ENCODE measurements around the gene NTM.
"Not testable (repeated sequence)": the region's sequence is repeated elsewhere in the genome, so short reads cannot be mapped to it uniquely, and the experiment has no call there.

Gene NTM

DNA sequence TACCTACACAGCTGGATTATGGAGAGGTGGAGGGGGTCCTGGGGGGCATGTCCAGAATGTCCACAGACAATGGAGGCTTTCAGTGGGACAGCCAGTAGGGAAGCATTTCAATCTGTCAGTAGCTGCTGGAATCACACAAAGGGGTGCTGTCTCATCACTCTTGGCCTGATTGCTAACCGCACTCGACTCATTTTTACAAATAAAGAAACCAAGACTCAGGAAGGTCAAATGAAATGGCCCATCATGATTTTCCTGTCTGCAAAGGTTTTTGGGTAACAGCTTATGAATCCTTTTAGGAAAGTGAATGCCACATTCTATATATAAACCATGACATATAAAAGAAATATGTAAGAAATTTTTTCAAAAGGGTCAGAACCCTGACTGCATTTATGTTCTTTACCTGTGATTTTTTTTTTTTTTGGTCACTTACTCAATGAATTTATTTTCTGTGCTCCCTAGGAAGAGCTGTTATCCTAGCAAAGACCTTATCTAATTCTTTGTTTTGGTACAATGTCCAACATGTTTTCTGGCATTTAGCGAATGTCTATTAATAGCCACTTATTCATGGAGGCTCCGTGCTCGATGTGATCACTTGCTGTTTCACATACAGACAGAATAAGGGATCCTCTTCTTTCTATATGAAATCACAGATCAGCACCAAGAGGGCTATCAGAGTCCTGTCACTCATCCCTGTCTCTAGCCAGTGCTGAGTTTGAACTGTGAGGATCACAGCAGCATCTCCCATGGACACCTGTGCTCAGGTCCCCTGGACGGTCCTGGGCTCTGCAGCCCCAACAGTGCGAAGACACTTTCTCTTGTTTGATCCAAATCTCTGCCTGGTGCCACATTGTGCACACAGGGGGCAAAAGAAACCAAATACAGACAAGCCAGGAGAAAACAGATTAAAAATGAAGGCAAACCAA lies 979.7 kb downstream of the NTM start:
- DNase-seq = no peak

DNA sequence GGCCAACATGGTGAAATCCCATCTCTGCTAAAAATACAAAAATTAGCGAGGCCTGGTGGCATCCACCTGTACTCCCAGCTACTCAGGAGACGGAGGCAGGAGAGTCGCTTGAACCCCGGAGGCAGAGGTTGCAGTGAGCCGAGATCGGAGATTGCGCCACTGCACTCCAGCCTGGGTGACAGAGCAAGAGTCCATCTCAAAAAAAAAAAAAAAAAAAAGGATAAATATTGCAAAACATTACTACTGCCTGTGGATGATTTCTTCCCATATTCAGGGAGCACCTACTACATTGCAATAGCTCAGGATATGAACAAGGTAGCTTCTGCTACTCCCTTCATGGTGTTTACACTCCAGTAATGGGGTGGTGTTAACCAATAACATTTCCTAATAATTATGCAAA lies 980.6 kb downstream of the NTM start:
- no peak for DNase-seq

DNA sequence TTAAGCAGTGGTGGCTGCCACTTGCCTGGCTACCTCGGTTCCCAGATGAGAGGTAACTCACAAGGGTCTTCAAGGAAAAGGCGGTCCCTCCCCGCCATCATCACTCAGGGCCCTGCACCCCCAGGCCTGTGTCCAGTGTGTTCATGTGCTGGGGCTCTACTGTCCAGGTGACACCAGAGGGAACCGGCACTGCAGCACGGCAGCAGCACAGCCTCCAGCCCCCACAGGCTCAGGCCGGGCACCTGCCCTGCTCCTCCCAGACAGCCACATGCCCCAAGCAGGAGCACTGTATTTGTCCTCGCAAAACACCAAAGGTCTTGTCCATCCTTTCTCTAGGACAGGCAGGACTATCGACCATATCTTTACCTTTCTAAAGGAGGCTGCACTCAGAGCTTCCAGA lies 982.1 kb downstream of the NTM start:
- no peak for DNase-seq

DNA sequence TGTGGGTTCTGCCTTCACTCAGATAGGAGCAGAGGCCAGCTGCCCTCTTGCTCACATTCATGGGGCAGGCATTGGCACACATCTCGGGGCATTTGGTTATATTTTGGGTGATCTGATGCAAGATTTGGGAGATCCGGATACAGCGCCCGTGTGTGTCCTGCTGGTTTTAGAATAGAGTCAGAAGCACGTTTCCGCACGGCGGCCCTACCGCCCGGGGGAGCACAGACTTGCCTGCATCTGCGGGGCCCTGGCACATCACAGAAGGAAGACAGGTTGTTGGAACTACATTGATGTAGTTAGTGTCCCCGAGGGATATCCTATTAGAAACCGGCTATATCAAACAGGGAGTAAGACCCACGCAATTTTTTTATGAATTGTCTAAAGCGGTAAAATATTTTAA lies 982.8 kb downstream of the NTM start:
- DNase-seq = no peak

DNA sequence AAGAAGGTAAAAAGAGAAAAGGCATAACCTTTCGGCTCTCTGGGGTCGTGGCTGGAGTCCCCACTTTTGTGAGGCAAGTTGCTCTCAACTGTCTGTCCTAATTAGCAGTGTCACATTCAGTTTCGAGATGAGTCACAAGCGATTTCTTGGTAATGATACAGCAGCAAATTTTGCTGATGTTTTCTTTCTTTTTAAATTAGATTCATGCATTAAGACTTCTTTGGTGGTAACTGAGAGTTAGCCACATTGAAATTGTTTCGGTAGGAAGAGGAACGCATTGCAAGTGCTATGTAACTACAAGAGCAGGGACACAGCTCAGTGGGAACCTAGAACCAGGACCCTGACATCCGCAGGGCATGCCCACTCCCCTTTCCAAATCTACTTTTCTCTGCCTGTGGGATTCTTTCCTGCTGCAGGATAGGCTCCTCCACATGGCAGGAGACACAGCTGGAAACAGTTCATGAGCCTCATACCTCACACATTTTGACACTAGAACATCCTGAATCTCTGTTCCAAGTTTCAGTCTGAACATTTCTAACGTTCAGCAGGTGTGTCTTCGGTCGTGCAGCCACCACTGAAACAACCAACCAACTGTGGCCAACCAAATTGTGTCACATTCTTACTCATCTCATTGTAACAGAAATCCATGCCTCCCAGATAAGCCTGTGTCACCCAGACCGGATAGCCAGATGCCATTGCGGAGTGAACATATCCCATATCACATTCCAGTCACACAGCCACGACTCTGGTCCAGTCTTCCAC lies 987.6 kb downstream of the NTM start:
- no peak for DNase-seq

DNA sequence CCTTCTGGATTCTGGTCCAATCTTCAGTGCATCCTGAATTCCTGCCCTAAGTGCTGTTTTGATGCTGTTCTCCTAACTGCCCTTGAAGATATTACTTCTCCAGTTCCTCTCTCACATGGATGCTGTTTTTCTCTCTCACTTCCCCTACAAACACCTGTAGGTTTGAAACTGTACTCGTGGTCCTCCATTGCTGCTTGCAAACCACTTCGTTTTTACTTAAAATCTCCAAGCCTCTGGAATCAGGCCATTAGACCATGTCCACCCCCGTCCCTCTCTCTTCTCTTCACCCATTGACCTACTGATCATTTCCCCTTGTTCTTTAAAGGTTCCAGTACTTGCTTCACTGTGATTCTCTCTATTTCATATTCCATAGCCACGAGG lies 988.1 kb downstream of the NTM start:
- no peak for DNase-seq

DNA sequence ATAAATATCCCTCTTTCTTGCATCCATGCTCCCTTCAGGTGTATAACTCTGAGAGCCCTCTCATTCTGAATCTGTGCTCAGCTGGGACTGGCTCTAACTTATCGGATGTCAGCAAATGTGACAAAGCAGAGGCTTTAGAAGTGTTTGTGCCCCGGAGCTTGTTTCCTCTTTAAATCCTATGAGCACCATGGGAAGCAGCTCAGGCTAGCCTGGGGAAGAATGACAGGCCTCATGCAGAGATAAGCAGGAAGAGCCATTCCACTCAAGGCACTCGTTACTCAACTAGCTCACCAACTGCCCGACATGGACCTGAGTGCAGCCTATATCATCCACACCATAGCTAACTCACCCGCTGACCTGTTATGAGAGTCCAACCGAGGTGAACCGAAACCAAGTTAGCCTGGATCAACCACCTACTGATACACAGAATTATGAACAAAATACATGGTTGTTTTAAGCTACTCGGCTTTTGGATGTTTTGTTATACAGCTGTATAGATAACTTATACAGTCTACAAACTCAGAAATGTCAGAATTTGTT lies 990.7 kb downstream of the NTM start:
- no peak for DNase-seq

DNA sequence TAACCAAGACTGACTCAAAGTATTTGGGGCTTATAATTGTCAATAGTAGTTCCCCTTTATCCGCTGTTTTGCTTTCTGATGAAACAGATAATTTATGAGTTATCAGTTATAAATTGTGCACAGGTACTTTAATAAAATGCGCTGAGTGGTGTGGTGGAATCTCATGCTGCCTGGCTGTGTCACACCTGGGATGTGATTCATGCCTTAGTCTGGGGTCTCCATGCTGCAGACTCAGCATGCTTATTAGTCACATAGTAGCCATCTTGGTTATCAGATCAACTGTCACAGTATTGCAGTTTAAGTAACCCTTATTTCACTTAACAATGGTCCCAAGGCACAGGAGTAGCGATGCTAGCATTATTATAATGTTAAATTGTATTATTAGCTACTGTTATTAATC lies 995.2 kb downstream of the NTM start:
- no peak for DNase-seq

DNA sequence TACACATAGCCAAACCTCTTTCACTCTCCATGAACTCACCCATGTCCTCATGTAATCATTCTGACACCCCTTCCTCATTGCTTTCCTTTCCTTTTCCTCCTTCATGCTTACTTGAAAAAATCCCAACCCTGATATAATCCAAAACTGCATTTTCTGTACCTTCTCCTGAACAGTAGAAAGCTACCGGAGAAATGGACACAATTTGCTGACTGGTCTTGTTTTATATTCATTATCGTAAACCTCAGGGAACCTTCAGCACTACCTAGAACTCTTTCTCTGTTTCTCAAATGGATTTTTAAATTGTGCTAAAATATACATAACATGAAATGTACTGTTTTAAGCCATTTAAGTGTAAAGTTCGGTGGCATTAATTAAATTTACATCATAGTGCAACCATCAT lies 996.9 kb downstream of the NTM start:
- no peak for DNase-seq

DNA sequence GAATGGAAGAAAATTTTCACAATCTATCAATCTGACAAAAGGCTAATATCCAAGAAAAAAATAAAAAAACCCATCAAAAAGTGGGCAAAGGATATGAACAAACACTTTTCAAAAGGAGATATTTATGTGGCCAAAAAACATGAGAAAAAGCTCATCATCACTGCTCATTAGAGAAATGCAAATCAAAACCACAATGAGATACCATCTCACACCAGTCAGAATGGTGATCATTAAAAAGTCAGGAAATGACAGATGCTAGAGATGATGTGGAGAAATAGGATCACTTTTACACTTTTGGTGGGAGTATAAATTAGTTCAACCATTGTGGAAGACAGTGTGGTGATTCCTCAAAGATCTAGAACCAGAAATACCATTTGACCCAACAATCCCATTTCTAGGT lies 999.7 kb downstream of the NTM start:
- not testable (repeated sequence) for DNase-seq

DNA sequence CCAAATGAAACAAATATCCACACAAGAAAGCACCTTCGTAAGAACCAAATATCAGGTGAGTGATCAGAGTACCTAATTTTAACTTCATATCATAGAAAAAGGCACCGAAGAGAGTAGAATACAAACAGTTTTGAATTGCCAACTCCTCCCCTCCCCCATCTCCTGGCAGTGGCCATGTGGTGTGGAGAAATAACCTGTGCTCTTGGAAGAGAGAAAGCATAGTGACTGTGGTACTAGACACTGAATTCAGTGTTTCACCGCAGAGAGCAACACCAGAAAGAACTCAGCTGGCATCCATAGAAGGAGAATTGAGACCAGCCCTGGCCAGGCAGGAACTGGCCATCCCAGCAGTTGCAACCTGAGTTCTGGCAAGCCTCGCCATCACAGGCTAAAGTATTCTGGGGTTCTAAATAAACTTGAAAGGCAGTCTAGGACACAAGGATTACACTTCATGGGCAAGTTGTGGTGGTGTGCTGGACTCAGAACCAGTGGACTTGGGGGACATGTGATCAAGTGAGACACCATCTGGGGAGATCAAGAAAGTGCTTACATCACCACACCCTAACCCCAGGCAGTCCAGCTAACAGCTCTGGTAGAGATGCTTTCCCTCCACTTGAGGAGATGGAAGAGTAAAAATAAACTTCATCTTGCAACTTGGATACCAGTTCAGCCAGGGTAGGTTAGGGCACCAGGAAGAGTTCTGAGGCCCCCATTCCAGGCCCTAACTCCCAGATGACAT lies 1003.2 kb downstream of the NTM start:
- DNase-seq = no peak

DNA sequence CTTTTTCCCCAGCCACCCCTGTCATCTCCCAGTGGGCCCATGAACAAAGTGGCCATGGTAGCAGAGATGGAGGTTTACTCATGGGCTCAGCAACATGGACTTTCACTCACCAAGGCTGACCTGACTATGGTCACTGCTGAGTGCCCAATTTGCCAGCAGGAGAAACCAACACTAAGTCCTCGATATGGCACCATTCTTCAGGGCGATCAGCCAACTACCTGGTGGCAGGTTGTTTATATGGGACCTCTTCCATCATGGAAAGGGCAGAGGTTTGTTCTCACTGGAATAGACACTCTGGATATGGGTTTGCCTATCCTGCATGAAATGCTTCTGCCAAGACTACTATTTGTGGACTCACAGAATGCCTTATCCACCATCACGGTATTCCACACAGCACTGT lies 1009.1 kb downstream of the NTM start:
- DNase-seq = no peak

Data from stimulated activated CD4-positive, alpha-beta T cell treated with anti-CD3 and anti-CD28 coated beads, Interleukin-4, amount 100 ng/mL, for 4 hours (primary cell).